ENCODE measurements around the gene PALLD. TPM values are rescaled to one million over a fixed set of nuclear protein-coding genes. Genes with fewer than 3 reads are reported as not detected.

The PALLD gene
- total RNA-seq, 4 donors from 2014 or later = 58.5 to 164 (median 84.2) TPM

GRCh38 chr4:168685136-168685809 is 188.4 kb downstream of the PALLD start:
- TF ChIP-seq CTCF (IDR thresholded peaks at IDR 0.05) = no peak
- no peak for ATAC-seq (ENCODE audit: low FRiP score)
- DNase-seq (ENCODE audit: low spot score) = no peak

DNA sequence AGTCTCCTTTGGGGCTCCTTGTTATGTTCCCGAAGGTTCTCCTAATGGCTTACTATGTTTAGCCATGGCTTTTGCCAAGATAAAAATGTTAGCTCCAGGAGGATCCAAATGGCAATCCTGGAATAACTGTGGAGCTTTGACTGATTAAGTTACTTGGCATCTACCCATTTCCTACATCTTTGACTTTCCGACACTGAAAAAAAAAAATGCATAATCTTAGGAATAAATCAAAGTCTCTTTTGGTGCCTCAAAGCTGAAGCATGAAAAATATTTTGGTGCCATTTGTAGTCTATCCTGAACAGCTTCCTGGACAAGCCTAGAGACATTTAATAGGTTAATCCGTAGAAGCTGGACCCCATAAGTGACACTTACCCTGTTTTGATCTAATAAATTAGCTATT is 191.7 kb downstream of the PALLD start:
- DNase-seq (ENCODE audit: low spot score) = no peak
- no peak for ATAC-seq (ENCODE audit: low FRiP score)
- no peak for TF ChIP-seq CTCF (IDR thresholded peaks at IDR 0.05)

DNA sequence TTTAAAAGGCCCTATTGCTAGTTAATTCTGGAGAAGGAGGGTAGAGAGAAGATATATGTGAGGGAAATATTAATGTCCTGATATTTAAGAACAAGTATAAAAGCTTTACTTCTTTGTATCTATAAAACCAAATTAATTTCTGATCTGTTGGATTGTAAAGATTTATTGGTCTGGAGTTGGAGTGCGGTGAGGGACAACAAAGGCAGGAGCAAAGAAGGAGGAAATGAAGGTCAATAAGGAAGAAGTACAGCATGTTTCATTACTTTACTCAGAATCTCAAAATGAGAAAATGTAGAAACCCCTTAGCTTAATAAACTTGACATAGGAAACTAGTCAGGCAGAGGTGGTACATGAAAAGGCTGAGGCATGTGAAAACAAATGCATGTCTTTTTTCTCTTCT is 192.9 kb downstream of the PALLD start:
- TF ChIP-seq CTCF (IDR thresholded peaks at IDR 0.05) = no peak
- ATAC-seq (ENCODE audit: low FRiP score) (no peak), DNase-seq (ENCODE audit: low spot score) (no peak)

DNA sequence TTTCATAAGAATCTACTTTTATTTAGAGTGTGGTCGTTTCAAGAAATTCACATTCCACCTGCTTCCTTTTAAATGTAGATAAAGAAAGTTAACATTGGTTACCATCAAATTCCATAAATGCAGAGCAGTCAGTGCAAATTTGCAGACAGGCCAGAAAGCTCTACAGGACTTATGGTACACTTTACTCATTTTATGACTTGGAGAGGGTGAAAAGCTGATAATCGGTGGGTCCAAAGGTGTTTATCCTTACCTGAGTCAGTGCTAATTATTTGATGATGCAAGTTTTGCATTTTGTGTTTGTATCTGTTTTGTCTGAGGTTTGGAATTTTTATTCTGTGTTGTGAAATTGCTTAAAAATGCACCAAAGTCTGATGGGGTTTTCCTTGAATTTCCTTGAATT is 193.3 kb downstream of the PALLD start:
- ATAC-seq (ENCODE audit: low FRiP score) = no peak
- no peak for TF ChIP-seq CTCF (IDR thresholded peaks at IDR 0.05)
- DNase-seq (ENCODE audit: low spot score) = no peak

DNA sequence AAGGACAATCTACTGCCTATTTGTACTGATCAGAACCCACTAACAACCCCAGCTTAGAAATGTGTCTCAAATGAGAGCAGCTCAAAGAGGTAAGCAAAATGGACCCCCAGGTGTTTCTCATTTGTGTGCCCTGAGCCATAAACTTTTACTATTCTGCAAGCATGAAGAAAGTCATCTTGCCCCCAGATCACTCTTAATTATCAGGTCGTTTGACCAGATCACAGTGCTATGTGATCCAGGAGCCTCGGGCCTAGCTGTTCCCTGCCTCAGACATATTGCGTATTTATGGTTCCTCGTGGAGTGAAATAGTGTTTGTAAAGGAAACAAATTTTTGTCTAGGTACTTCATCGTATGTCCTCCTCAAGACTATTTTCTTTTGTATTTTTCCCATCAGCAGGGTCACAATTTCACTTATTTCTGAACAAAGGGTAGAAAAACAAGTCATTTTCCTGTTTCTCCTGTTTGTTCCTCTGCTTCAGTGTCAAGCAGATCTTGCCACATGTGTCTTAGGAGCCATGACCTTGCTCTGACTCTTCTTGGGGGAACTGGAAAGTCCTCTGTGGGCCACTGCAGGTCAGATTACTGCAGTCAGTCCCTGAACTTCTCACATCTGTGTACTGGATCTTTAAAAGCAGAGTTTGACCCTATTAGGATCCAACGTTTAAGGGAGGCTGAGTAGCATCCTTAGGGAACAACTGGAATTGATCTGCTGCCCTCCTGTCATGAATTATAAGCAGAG is 194.9 kb downstream of the PALLD start:
- TF ChIP-seq CTCF (IDR thresholded peaks at IDR 0.05) = no peak
- no peak for DNase-seq (ENCODE audit: low spot score)
- no peak for ATAC-seq (ENCODE audit: low FRiP score)

DNA sequence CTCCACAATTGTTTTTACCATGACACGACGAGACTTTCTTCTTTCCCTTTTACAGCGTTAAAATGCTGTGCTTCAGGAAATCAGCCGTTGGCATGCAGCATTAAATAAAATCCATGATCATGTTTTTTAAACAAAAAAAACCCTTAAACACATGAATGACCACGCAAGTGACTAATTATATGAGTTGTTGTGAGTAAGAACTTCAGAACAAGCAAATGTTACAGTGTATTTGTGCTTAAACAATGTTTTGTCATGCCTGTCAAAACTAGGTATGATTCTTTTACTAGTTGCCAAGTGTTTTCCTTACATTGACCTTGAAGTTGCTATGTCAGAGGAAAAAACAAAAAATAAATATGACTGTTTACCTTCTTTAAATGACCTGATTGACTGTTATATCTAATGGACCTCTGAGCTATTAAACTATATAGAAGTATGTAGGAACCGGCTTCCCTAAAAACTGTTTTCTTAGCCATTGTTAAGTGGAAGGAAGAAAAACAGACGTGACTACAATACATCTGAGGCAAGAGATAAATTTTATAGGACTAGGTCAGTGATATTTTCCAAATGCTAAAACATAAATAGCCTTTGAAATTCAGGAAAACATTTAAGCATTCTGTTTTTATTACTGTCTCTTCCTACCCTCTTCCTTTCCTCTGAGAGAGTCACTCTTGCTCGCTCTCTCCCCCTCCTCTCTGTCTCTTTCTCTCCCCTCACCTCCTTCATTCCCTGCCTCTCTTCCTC is 197.1 kb downstream of the PALLD start:
- no peak for TF ChIP-seq CTCF (IDR thresholded peaks at IDR 0.05)
- ATAC-seq (ENCODE audit: low FRiP score) = no peak
- no peak for DNase-seq (ENCODE audit: low spot score)
